CD14-positive monocyte (primary cell): ENCODE data around the gene NTNG1. TPM values are rescaled to one million over a fixed set of nuclear protein-coding genes. Genes with fewer than 3 reads are reported as not detected.

Experiments
- DNase-seq, 3 donors: peaks; one replicate each; pipeline ENCODE4 v3.0.0-alpha.2; 2011 to 2022
- H2AFZ ChIP-seq: 2 replicates; pipeline ENCODE4 v1.6.0; 2012; ENCODE audit warnings: mild to moderate bottlenecking, low read depth, low read length, inconsistent platforms; ENCODE audit not compliant: insufficient read depth, poor library complexity, severe bottlenecking
- H3K27ac ChIP-seq, 2 donors: 1 replicate in 1 of 2; 2 replicates in 1 of 2; pipeline ENCODE4 v1.5.1; 2012 to 2013; ENCODE audit warnings: low read length in 2 of 2, control low read depth in 1 of 2, inconsistent platforms in 1 of 2, low read depth in 1 of 2, mild to moderate bottlenecking in 1 of 2
- H3K27me3 ChIP-seq, 2 donors: one replicate each; pipeline versions ENCODE4 v1.6.0 to v1.6.1; 2011 to 2013; ENCODE audit warnings: low read length in 2 of 2; ENCODE audit not compliant: control insufficient read depth in 2 of 2, insufficient read depth in 2 of 2
- H3K36me3 ChIP-seq, 2 donors: replicated peaks in 1 of 2; 1 replicate in 1 of 2; 2 replicates in 1 of 2; pipeline versions ENCODE4 v1.5.1 to v1.6.1; 2012 to 2013; ENCODE audit warnings: low read length in 2 of 2, control low read depth in 1 of 2, inconsistent platforms in 1 of 2, mild to moderate bottlenecking in 1 of 2; ENCODE audit not compliant: insufficient read depth in 2 of 2, control insufficient read depth in 1 of 2
- H3K4me1 ChIP-seq, 2 donors: 1 replicate in 1 of 2; 2 replicates in 1 of 2; pipeline versions ENCODE4 v1.5.1 to v1.6.1; 2012 to 2013; ENCODE audit warnings: low read length in 2 of 2, control low read depth in 1 of 2, inconsistent platforms in 1 of 2, mild to moderate bottlenecking in 1 of 2, moderate library complexity in 1 of 2; ENCODE audit not compliant: insufficient read depth in 2 of 2, control insufficient read depth in 1 of 2
- H3K4me2 ChIP-seq: replicated peaks from 2 replicates; pipeline ENCODE3; 2012; ENCODE audit warnings: low read length, moderate library complexity, mild to moderate bottlenecking; ENCODE audit not compliant: poor library complexity, severe bottlenecking; ENCODE audit errors: extremely low read depth
- H3K4me3 ChIP-seq, 3 experiments: fragments of 200-600 bp in 1 of 3; sonication (generic) in 1 of 3; replicated peaks in 1 of 3; 1 replicate in 2 of 3; 2 replicates in 1 of 3; pipeline ENCODE4 v1.5.1; 2011 to 2013; ENCODE audit warnings: low read length in 3 of 3, mild to moderate bottlenecking in 3 of 3, control low read depth in 2 of 3, low read depth in 2 of 3, inconsistent platforms in 1 of 3, moderate library complexity in 1 of 3
- H3K79me2 ChIP-seq: 2 replicates; pipeline ENCODE4 v1.6.0; 2012; ENCODE audit warnings: mild to moderate bottlenecking, control low read depth, inconsistent platforms, low read length, moderate library complexity; ENCODE audit not compliant: insufficient read depth
- H3K9ac ChIP-seq: 2 replicates; pipeline ENCODE4 v1.6.0; 2017; ENCODE audit warnings: low read length, mild to moderate bottlenecking; ENCODE audit not compliant: insufficient read depth, poor library complexity, severe bottlenecking
- H3K9me3 ChIP-seq, 2 donors: replicated peaks in 1 of 2; 1 replicate in 1 of 2; 2 replicates in 1 of 2; pipeline versions ENCODE4 v1.5.1 to v1.6.1; 2012 to 2013; ENCODE audit warnings: low read length in 2 of 2, control low read depth in 1 of 2; ENCODE audit not compliant: control insufficient read depth in 1 of 2, insufficient read depth in 1 of 2
- H4K20me1 ChIP-seq: 2 replicates; pipeline ENCODE4 v1.6.0; 2012; ENCODE audit warnings: mild to moderate bottlenecking, low read length, control low read depth, moderate library complexity; ENCODE audit not compliant: insufficient read depth
- H3K27ac Mint-ChIP-seq, 7 donors: one replicate each; pipeline ENCODE4 v1.8.0; 2020; ENCODE audit warnings: mild to moderate bottlenecking in 7 of 7, mixed read lengths in 7 of 7, moderate library complexity in 6 of 7, inconsistent platforms in 2 of 7
- H3K27me3 Mint-ChIP-seq, 3 donors: one replicate each; pipeline ENCODE4 v1.8.0; 2021 to 2022; ENCODE audit warnings: low read depth in 3 of 3, mild to moderate bottlenecking in 3 of 3, mixed read lengths in 3 of 3, moderate library complexity in 3 of 3, inconsistent platforms in 1 of 3
- H3K36me3 Mint-ChIP-seq, 2 donors: one replicate each; pipeline ENCODE4 v1.8.0; 2020; ENCODE audit warnings: mixed read lengths in 2 of 2, inconsistent platforms in 1 of 2, mild to moderate bottlenecking in 1 of 2
- H3K4me1 Mint-ChIP-seq: one replicate; pipeline ENCODE4 v1.8.0; 2020; ENCODE audit warnings: mild to moderate bottlenecking, mixed read lengths
- H3K4me3 Mint-ChIP-seq, 2 donors: one replicate each; pipeline ENCODE4 v1.8.0; 2020; ENCODE audit warnings: mild to moderate bottlenecking in 2 of 2, mixed read lengths in 2 of 2, moderate library complexity in 1 of 2
- H3K9me3 Mint-ChIP-seq, 7 donors: one replicate each; pipeline ENCODE4 v1.8.0; 2020 to 2022; ENCODE audit warnings: mixed read lengths in 7 of 7, mild to moderate bottlenecking in 6 of 7, moderate library complexity in 6 of 7, inconsistent platforms in 2 of 7
- WGBS: methylation state at CpG from one replicate; pipeline ENCODE4 v1.1.5; 2013; ENCODE audit warnings: missing lambda C conversion rate; ENCODE audit not compliant: insufficient coverage; 5-methylcytosine and 5-hydroxymethylcytosine counted together
- intact Hi-C, 2 donors: fragments of 100-400 bp; cut with micrococcal nuclease; formaldehyde crosslinking; loops; one replicate each; pipeline versions ENCODE4 v1.15.0 to v1.15.1; 2023
- polyA plus RNA-seq, 3 donors: library from polyadenylated mRNA; depleted of rRNA in 1 of 3; unstranded in 2 of 3; stranded (reverse) in 1 of 3; fragments of 300-500 nt in 2 of 3; fragments of >200 nt in 1 of 3; fragmentation: Illumina TruSeq in 2 of 3; gene quantifications; 1 replicate in 2 of 3; 2 replicates in 1 of 3; pipeline ENCODE4 v1.2.3, GENCODE V29; 2012 to 2021
- TF ChIP-seq, protein P1 (sequence below): fragments of 200-600 bp; IDR thresholded peaks from one replicate; pipeline ENCODE4 v1.8.0; 2022; ENCODE audit warnings: antibody characterized with exemption, mild to moderate bottlenecking

Gene NTNG1
- polyA plus RNA-seq, 3 donors = not detected

DNA sequence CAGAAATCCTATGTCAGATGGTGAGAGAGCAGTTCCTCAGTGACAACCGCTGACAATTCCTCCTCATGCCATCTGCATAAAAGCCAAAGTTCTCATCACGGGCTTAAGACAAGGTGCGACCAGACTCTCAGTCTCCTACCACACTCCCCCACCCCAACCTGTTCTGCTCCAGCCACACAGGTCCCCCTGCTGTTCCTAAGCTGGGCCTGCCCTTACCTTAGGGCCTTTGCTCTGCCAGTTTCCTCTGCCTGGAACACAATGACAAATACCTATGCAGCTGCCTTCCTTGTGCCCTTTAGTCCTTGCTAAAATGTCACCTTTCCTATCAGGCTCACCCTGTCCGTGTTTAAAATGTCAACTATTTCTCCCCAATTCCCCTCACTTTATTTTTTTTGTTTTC is 382.2 kb downstream of the NTNG1 start:
- Histone ChIP-seq H3K9ac (no peak overlapping the region), H4K20me1 (no peaks in the 10 kb centered on the region), H3K4me2 (no peak overlapping the region), H3K27me3 (peaks cover 0 to 2% of the 10 kb centered on the region in 2 donors), H3K4me1 (no peaks in the 10 kb centered on the region), H2AFZ (no peak overlapping the region), H3K36me3 (no peaks in the 10 kb centered on the region), H3K9me3 (no peaks in the 10 kb centered on the region), H3K4me3 (no peak overlapping the region), H3K79me2 (no peaks in the 10 kb centered on the region), H3K27ac (no peak overlapping the region)
- no peak for DNase-seq
- Mint-ChIP-seq H3K36me3 (no peaks in the 10 kb centered on the region), H3K27me3 (peaks cover 0 to 4% (median 2%) of the 10 kb centered on the region in 3 donors), H3K27ac (no peak overlapping the region), H3K4me3 (no peak overlapping the region), H3K9me3 (peaks cover 0 to 3% (median 2%) of the 10 kb centered on the region in 7 donors), H3K4me1 (peaks cover 13% of the 10 kb centered on the region)
- intact Hi-C loops = no loop called here
- TF ChIP-seq, protein P1, sequence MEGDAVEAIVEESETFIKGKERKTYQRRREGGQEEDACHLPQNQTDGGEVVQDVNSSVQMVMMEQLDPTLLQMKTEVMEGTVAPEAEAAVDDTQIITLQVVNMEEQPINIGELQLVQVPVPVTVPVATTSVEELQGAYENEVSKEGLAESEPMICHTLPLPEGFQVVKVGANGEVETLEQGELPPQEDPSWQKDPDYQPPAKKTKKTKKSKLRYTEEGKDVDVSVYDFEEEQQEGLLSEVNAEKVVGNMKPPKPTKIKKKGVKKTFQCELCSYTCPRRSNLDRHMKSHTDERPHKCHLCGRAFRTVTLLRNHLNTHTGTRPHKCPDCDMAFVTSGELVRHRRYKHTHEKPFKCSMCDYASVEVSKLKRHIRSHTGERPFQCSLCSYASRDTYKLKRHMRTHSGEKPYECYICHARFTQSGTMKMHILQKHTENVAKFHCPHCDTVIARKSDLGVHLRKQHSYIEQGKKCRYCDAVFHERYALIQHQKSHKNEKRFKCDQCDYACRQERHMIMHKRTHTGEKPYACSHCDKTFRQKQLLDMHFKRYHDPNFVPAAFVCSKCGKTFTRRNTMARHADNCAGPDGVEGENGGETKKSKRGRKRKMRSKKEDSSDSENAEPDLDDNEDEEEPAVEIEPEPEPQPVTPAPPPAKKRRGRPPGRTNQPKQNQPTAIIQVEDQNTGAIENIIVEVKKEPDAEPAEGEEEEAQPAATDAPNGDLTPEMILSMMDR = no peak
- WGBS = 60% methylated on average over 3 of the region's 4 CpGs

DNA sequence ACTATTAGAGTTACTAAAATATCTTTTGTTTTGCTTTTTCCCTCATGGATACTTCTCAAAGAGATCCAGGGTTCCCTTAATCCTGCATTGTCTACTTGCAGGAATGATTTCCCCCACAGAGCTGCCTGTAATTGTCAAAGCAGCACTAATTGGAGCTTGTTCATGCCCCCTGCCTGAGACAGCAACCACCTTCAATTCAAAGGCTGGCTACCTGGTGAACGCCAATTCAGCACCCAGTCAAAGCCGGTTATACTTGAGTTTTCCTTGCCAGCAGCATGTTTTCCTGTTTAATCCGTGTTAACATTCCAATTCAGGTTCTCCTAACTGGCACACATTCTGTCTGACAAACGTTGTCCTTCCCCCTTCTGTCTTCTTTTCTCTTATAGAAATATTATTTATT is 382.9 kb downstream of the NTNG1 start:
- DNase-seq = no peak
- 100% methylated on average over 2 of the region's 4 CpGs for WGBS
- H3K4me1 ChIP-seq = no peaks in the 10 kb centered on the region
- no peaks in the 10 kb centered on the region for H3K79me2 ChIP-seq
- Mint-ChIP-seq H3K36me3 (no peaks in the 10 kb centered on the region), H3K4me3 (no peak overlapping the region), H3K9me3 (peaks cover 0 to 3% (median 2%) of the 10 kb centered on the region in 7 donors), H3K27ac (no peak overlapping the region), H3K4me1 (peaks cover 13% of the 10 kb centered on the region), H3K27me3 (peaks cover 0 to 4% (median 2%) of the 10 kb centered on the region in 3 donors)
- H3K9me3 ChIP-seq = no peaks in the 10 kb centered on the region
- intact Hi-C loops = no loop called here
- peaks cover 0 to 2% of the 10 kb centered on the region in 2 donors for H3K27me3 ChIP-seq
- H3K36me3 ChIP-seq = no peaks in the 10 kb centered on the region
- H3K9ac ChIP-seq = no peak overlapping the region
- no peak overlapping the region for H3K4me2 ChIP-seq
- TF ChIP-seq, protein P1 = no peak
- no peak overlapping the region for H3K4me3 ChIP-seq
- H3K27ac ChIP-seq = no peak overlapping the region
- no peaks in the 10 kb centered on the region for H4K20me1 ChIP-seq
- H2AFZ ChIP-seq = no peak overlapping the region
